HG02610 (cell line): ENCODE results near the gene FAF2.
"Not testable (repeated sequence)": the region's sequence is repeated elsewhere in the genome, so short reads cannot be mapped to it uniquely, and the experiment has no call there.

Source experiments
- ATAC-seq: cut with Tn5 transposase; IDR thresholded peaks from one replicate; pipeline ENCODE4 v1.9.1; 2021; ENCODE audit warnings: mild to moderate bottlenecking, moderate library complexity; ENCODE audit not compliant: unreplicated experiment

The FAF2 gene

DNA sequence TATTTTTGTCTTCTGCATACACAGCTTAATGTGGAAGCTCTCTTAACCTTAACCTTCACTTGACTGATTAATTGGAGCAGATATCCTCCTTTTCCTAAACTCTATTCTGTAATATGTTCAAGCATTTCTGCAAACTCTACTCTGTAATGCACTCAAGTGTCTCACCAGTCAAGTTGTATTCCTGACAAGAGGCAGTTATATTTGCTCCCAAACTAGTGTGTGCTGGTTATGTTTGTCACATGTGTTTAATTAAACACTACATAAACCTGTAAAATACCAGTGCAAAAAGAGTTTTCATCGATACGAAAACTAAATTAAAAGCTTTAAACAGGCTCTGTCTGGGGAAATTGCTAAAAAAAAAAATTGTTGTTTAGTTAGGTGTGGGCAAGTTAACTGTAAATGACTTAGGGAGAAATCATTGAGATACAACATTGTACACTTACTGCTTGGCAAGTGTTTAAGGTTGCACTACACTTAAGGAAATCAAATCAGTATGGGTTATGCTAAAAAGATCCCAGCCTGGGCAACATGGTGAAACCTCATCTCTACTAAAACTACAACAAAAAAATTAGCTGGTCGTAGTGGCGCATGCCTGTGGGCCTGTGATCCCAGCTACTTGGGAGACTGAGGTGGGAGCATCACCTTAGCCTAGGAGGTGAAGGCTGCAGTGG, 6.7 kb downstream of the FAF2 start:
- no peak for ATAC-seq

DNA sequence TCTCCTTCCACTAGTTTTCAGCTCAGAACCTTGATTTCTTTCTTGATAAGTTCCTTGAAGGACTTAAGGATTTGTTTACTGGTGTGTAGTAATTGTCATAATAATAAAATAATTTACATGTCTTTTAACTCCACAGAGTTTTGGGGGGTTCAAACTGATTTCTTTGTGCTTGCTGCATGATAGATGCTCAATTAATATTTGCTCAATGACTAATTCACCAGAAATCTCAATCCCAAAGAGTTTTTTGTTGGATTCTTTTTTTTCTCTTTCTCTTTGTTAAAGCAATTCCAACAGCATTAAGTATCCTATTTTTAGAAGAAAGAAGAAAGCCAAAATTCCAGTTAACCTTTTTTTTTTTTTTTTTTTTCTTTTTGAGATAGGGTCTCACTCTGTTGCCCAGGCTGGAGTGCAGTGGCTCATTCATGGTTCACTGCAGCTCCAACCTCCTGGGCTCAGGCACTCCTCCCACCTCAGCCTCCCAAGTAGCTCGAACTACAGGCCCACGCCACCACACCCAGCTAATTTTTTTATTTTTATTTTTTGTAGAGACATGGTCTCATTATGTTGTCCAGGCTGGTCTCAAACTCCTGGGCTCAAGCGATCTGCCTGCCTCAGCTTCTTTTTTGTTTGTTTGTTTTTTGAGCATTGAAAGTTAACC, 10.8 kb downstream of the FAF2 start:
- ATAC-seq: no peak

DNA sequence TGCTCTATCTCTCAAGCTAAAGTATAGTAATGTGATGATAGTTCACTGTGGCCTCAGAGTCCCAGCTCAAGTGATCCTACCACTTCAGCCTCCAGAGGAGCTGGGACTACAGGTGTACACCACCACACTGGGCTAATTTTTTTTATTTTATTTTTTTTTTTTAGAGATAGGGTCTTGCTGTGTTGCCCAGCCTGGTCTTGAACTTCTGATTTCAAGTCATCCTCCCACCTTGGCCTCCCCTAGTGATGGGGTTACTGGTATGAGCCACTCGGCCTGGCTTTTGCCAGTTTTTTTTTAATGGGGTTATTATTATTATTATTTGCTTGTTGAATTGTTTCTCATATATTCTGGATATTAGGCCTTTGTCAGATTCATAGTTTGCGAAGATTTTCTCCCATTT, 13.2 kb downstream of the FAF2 start:
- ATAC-seq: no peak

DNA sequence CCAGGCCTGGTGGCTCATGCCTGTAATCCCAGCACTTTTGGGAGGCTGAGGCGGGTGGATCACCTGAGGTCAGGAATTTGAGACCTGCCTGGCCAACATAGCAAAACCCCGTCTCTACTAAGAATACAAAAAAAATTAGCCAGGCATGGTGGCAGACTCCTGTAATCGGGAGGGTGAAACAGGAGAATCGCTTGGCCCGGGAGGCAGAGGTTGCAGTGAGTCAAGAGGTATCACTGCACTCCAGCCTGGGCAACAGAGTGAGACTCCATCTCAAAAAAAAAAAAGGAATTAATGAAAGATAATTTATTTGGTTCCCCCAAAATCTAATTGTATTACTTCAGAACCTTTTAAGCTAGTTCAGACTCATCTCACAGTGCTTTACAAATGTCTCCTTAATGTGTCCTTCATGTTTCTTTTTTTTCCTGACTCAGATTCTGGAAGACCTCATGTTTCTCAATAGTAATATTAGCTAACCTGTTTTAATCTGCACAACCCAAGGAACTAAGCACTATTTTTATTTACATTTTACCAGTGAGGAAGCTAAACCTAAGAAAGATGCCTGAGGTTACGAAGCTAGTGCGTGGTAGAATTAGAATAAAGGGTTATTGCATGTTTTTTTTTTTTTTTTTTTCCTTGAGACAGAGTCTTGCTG, 15.1 kb downstream of the FAF2 start:
- no peak for ATAC-seq

DNA sequence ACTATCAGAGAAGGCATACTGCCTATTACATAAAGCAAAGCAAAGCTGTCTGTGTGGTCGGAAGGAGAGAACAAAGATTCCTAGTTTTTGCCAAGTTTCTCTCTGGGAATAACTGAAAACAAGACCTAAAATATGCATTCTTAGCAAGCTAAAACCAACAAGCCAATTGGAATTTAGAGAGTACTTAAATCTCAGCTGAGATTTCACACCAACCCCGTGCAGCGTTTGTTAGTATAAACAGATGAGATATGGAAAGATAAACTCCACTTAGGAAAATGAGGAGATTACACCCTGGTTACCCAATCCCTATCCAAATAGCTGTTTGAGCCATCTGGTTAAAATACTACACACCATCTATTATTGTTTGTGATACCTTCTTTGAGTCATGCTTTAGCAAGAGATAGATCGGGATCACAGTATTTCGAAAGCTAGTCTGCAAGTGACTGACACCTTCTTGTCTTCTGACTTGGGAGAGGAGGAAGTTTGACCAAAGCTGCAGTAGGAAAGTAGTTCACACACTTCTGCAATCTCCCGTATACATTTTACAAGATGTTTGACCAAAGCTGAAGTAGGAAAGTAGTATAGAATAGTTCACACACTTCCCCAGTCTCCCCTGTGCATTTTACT, 18.2 kb downstream of the FAF2 start:
- no peak for ATAC-seq

DNA sequence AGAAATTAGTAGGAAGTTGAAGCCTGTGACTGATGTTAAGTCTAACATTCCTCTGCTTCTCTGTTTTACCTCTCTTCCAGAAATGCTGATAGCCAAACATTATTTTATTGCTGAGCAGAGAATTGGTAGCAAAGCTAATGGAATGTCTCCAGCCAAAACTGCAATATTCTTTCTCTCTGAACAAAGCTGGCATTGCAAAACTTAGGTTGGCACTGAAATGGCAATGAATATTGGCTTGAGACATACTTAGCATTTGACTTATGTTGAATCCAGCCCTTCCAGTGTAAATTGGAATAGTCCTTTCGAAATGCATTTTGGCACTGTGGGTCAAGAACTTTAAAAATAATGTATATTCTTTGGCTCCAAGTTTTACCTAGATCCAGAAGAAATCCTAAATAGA, 21.1 kb downstream of the FAF2 start:
- ATAC-seq: no peak

DNA sequence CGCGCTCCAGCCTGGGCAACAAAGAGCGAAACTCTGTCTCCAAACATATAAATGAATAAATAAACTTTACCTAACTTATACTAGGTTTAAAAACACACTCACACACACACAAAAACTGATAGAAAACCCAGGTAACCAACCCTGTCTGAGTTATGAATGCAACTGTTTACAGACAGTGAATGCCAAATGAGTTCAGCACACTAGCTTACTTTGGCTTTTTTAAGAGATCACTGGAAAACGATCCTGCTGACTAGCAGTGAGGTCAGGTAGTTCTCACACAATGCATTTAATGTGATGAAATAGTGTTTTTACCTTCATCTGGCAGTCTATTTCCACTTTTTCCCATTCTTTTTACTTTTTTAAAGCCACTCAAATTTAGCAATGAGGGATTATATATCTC, 22.4 kb downstream of the FAF2 start:
- no peak for ATAC-seq

DNA sequence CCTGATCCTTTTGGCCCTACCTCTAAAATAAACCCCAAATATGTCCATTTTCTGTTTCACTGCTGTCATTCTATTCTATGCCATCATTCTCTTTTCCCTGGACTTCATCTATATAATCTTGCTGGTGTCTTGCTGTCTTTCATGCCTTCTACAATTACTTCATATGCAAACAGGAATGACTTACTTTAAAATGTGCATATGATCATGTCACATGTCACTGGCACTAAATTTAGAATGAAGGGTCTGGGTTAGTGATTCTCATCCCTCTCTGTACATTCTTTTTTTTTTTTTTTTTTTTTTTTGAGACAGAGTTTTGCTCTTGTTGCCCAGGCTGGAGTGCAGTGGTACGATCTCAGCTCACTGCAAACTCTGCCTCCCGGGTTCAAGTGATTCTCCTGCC, 22.9 kb downstream of the FAF2 start:
- ATAC-seq: no peak

DNA sequence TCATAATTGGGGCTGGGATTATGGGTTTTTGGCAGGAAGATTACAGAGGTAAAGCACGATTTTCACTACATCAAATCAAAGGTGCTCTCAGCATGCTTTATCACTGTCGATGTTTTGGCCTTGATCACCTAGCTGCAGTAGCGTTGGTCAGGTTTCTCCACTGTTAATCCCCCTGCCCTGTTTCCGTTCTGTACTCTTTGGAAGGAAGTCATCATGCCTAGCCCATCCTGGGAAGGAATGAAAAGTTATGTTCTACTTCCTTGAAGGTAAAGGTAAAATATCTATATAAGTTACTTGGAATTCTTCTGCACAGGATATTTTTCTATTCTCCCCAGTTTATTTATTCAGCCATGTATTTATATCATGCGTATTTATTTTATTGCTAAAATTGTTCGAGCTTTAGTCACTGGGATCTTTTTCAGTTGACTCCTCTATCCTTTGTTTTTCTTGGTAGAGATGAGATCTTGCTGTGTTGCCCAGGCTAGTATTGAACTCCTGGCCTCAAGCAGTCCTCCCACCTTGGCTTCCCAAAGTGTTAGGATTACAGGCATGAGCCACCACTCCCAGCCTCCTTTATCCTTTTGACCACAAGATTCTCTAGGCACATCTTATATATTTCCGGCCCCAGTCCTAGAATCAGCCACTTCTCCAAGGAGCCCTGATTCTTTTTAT, 25.3 kb downstream of the FAF2 start:
- no peak for ATAC-seq

DNA sequence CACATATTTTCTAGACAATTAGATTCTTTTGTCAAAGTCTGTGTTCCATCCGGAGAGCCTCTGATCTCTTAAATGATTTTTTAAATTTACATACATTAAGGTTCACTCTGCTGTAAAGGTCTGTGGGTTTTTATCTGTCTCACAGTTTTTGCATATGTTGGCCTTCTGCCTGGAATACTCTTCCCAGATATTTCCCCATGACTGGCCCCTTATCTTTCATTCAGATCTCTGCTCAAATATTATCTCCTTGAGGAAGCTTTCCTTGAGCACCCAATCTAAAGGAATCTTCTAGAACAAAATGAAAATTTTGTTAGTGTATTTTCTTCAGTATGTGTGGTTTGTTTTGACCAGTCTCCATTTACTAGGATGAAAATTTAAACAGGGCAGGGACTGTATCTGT, 26.3 kb downstream of the FAF2 start:
- no peak for ATAC-seq

DNA sequence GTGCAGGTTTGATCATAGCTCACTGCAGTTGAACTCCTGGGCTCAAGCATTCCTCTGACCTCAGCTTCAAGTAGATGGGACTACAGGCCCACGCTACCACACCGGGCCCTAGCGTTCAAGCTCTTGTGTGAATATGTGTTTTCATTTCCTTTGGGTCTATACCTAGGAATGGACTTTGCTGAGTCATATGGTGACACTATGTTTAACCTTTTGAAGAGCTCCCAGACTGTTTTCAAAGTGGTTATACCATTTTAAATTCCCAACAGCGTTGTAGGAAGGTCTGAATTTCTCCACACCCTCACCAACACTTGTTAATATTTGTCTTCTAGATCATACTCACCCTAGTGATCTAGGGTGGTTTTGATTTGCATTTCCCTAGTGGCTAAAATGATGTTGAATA, 33.5 kb downstream of the FAF2 start:
- no peak for ATAC-seq

DNA sequence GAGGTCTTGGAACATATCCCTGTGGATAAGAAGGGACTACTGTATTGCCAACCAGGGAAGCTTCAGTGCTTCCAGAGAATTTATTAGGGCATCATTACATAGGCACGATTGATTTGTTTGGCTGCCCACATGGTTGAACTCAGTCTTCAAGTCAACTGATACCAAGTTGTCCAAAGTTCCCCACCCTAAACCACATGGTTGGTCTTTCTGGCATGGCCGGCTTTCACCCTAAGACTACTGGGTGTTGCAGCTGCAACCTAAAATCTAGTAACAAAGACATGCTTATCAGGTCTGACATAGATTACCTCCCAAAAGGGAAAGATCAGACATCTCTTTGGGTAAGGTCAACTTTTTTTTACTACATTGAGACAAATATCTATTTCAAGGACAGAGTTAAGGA, 37.0 kb downstream of the FAF2 start:
- no peak for ATAC-seq

DNA sequence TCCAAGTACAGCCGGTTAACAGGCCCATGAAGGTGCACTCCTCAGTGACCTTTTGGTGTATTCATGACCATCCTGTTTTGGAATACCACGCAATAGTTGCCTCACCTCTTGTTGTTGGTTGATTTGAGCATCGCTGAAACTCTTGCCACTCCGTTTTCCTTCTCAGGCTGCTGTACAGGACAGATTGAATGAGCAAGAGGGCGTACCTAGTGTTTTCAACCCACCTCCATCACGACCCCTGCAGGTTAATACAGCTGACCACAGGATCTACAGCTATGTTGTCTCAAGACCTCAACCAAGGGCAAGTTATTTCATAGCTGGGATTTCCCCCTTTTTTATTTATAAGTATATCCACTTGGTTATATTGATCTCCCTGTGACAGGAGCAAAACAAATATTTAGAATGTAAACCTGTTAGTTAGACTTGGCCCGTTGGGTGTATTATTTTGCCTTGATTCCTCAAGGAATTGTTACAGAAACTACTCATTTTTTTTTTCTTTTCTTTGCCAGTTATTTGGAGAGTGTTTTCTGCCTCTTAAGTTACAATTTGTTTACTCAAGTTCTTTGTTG, 38.1 kb downstream of the FAF2 start:
- ATAC-seq: no peak

DNA sequence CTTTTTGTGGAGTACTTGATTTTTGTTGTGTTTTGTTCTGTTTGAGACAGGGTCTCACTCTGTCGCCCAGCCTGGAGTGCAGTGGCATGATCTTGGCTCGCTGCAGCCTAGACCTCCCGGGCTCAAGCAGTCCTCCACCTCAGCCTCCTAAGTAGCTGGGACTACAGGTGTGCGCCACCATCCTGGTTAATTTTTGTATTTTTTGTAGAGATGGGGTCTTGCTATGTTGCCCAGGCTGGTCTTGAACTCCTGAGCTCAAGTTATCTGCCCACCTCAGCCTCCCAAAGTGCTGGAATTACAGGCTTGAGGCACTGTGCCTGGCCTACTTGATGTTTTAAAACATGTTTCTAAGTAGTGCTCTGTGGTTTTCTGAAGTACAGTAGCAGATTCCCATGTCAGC, 39.0 kb downstream of the FAF2 start:
- not testable (repeated sequence) for ATAC-seq

DNA sequence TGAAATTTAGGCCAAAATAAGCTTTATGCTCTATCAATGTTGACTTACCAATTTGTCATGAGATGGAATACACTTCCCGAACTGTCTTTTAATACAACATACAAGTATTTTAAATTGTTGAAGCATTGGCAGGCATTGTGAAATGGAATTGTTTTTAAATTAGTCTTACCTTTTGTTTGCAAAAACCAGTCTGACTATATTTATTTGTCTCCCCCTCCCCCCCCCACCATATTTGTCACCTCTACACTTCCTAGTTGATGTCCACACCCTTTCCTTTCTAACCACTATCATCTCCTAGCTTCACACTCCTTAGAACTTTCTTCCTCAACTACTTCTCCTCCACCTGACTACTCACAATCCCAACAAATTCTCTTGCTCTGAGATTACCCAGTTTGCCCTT, 40.9 kb downstream of the FAF2 start:
- no peak for ATAC-seq

DNA sequence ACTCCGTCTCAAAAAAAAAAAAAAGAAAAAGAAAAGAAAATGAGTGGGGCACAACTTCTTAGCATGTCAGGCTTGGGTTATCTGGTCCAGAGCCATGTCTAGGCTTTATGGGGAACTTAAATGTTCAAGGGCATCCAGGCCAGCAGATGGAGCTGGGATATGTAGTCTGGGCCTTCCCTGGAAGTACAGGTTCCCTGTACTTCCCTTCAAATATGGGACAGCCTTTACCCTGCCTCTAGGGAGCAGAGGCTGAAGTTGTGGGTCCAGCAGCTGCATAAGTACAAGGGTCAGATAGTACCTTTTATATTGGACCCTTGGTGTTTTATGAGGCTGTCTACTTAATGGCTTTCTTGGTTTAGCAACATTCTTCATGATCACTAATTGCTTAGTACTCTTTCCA, 42.1 kb downstream of the FAF2 start:
- ATAC-seq: no peak

DNA sequence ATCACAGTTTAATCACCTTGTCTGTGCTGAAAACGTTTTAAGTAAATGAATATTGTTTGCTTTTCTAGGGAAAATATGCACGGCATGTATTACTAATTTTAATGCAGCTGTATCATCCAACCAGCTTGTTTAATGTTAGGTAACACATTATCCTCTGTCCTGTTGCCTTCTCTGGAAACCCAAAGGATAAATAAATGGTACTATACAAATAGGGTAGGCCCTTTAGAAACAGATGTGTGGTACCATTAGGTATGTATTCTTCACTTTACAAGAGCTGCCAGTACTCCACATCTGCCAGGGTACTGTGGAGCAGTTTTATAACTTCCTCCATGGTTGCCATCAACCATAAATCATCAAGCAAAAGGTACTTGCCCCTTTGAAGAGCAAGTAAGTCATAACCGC, 42.9 kb downstream of the FAF2 start:
- ATAC-seq: no peak

DNA sequence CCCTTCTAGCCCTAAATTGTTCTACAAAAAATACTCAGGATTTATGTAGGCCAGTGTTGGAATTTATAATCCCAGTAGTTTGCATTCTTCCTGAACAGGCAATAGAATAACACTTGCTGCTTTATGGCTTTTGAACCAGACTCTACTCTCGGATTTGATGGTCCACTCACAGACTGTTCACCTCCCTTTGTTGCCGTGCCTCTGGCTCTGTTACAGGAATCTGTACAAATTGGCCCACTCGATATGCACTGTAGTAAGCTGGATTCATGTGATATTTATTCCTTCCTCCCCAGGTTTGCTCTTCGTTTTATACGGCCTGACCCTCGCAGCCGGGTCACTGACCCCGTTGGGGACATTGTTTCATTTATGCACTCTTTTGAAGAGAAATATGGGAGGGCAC, 43.7 kb downstream of the FAF2 start:
- no peak for ATAC-seq

DNA sequence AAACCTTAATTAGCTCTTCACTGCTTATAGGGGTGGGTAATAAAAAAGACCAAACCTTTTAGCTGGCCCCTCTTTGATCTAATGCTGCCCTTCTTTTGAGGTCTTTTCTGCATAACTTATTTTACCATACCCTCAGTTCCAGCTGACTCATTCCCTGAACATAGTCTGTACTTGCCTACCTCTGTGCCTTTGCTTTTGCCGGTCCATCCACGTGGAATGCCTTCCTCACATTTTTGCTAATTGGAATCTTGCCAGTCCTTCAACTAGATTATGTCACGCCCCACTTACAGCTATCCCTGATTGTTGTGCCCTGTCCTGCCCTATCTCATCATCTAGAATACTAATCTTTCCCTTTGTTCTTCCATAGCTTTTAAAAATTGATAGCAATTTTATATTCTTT, 44.2 kb downstream of the FAF2 start:
- no peak for ATAC-seq

DNA sequence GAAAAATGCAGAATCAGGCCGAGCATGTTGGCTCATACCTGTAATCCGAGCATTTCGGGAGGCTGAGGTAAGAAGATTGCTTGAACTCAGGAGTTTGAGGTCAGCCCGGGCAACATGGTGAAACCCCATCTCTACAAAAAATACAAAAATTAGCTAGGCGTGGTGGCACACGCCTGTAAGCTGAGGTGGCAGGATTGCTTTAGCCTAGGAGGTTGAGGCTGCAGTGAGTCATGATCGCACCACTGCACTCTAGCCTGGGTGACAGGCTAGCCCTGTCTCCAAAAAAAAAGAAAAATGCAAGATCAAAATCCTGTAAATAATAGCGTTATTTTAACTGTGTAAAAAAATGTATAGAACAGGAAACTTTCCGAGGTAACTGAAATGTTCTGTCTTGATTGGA, 49.7 kb downstream of the FAF2 start:
- ATAC-seq: no peak

DNA sequence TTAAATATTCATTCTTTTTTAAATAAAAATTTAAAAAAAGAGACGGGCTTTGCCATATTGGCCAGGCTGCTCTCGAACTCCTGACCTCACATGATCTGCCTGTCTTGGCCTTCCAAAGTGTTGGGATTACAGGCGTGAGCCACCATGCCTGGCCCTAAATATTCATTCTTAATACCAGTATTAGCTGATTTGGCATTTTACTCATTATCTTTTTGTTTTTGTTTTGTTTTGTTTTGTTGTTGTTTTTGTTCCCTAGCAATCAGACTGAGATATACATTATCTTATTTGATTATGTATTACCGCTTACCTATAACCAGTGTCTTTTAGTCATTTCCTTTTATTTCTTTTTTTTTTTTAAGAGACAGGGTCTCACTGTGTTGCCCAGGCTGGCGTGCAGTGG, 51.1 kb downstream of the FAF2 start:
- ATAC-seq: no peak
